Measurements from ENCODE around the gene MIF4GD.
"Not testable (repeated sequence)": the region's sequence is repeated elsewhere in the genome, so short reads cannot be mapped to it uniquely, and the experiment has no call there.

Gene MIF4GD

DNA sequence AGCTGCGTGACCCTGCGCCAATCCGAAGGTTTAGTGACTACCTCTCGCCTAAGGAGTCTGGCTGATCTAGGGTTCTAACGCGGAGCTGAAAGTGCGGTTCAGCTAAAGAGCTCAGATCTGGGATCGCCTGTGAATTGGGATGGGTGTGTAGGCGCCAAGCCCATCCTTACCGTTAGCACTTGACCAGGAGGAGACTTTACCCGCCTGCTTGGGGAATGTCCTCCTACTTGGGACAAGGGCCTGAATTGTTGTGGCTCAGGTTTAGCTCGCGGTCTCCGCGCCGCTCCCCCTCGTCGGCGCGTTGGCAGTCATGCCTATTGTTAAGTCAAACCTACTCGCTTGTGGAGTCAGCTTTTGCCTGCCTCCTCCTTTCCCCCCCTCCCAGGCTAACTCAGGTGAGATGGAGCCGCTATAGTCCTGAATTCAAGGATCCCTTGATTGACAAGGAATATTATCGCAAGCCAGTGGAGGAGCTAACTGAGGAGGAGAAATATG, 8.9 kb downstream of the MIF4GD start:
- no peak for ATAC-seq (replicated peaks; ENCODE audit: extremely low read depth, poor library complexity, severe bottlenecking)
- H3K4me1 Mint-ChIP-seq: peaks cover 50% of the 10 kb centered on the region

DNA sequence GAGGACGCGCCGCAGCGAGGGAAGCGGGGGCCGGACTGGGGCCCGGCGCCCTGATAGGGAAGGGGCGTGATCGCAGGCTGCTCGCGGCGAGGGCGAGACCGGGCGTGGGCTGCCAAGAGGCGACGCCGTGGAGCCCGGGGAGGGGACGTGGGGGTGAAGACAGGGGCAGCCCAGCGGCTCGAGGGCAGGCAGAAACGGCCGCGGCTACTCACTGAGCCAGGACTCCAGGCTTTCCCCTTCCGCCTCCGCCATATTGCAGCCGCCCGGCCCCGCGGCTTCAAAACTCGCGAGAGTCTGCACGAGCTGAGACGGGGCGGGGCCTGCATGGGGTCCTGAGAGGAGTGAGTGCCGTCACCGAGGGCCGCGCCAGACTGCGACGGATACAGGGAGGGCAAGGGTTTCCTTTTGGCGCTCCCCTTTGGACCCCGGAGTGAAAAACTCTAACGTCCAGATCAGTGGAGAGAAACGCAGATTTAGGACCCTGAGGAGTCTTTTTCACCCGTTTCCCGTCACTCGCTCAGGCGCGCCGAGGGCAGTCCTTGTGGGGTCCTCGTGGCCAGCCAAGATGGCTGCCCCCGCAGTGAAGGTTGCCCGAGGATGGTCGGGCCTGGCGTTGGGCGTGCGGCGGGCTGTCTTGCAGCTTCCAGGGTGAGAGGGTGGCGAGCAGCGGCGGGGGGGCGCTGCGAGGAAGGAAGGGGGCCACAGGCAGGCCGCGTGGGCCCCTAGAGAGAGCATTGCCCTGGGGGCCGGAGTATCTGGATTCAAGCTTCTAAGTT, 9.5 kb downstream of the MIF4GD start, which contains the start of the genes GGA3 and MRPS7:
TSS of gene GGA3 (minus strand) at position 271 of the 776 bp plus-strand sequence. CDS start at position 252, 19 bp downstream.
TSS of gene MRPS7 (plus strand) at position 544 of the 776 bp plus-strand sequence. CDS start at position 566, 22 bp downstream.
- Mint-ChIP-seq H3K4me1 (peaks cover 56% of the 10 kb centered on the region), H3K27me3 (no peaks in the 10 kb centered on the region), H3K9me3 (no peaks in the 10 kb centered on the region), H3K36me3 (ENCODE audit: insufficient read depth) (peaks cover 25% of the 10 kb centered on the region), H3K4me3 (peak within 1 kb of the TSS; percentile 98), H3K27ac (ENCODE audit: low read depth) (peak within 1 kb of the TSS; percentile 100)
- peak; percentile 91 for ATAC-seq (replicated peaks; ENCODE audit: extremely low read depth, poor library complexity, severe bottlenecking)
- peak; percentile 94 to 96 for DNase-seq (ENCODE audit: low spot score in 2 of 2)

More for the DNA sequence above, 8.9 kb downstream of the MIF4GD start:
- Mint-ChIP-seq H3K27me3 (no peaks in the 10 kb centered on the region), H3K36me3 (ENCODE audit: insufficient read depth) (peaks cover 25% of the 10 kb centered on the region), H3K27ac (ENCODE audit: low read depth) (peak overlapping the region; percentile 100), H3K9me3 (no peaks in the 10 kb centered on the region), H3K4me3 (peak overlapping the region; percentile 98)
- DNase-seq (ENCODE audit: low spot score in 2 of 2): peak in 1 of 2 donors; percentile 30

DNA sequence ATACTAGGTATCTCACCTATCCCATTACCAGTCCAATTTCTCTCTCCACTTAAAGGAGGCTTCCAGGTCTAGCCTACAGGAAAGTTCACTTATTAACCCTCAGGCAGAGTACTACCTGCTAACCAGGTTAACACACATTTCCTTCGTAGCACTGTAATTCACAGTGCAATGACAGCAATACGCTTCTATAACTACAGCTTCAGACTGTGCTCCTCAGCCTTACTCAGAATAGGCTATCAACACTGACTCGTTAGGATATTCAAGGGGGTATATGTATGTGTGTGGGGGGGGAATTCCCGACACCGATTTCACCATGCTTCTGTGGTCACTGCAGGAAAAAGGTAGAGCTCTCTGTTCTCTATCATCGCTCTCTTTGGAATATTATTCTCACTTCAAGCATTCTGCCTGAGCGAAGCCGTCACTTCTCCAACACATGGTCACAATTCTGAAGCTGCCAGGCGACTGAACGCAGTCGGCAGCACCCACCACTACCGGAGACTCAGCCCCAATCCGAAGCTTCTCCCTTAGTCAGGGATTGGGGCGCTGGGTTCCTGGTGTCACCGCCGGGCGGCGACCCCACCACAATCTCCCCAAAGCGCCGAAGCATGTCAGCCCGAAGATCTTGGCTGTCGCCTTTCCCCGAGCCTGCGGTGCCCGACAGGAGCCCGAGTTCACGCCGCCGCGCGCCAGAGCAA, 10.2 kb downstream of the MIF4GD start:
- H3K9me3 Mint-ChIP-seq: no peaks in the 10 kb centered on the region
- peaks cover 24% of the 10 kb centered on the region for H3K36me3 Mint-ChIP-seq (ENCODE audit: insufficient read depth)
- peaks cover 63% of the 10 kb centered on the region for H3K4me1 Mint-ChIP-seq
- no peaks in the 10 kb centered on the region for H3K27me3 Mint-ChIP-seq
- DNase-seq (ENCODE audit: low spot score in 2 of 2) (no peak), ATAC-seq (replicated peaks; ENCODE audit: extremely low read depth, poor library complexity, severe bottlenecking) (peak; percentile 33)
- peak overlapping the region; percentile 100 for H3K27ac Mint-ChIP-seq (ENCODE audit: low read depth)
- H3K4me3 Mint-ChIP-seq: peak overlapping the region; percentile 98

DNA sequence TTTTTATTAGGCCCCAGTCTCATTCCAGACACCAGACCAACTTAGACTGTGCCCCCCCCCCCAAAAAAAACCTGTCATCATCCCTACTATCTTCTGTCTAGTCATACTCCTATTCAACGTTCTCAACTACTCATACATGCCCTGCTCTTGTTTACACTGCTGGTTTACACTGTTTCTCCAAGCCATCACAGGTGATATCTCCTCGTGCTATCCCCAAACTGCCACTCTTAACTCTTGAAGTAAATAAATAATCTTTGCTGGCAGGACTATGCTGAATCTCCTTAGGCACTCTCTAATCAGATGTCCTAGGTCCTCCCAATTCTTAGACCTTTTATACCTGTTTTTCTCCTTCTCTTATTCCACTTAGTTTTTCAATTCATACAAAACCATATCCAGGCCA, 13.8 kb downstream of the MIF4GD start:
- not testable (repeated sequence) for H3K9me3 Mint-ChIP-seq; H3K4me3 Mint-ChIP-seq; H3K36me3 Mint-ChIP-seq (ENCODE audit: insufficient read depth); ATAC-seq (replicated peaks; ENCODE audit: extremely low read depth, poor library complexity, severe bottlenecking); DNase-seq (ENCODE audit: low spot score in 2 of 2); H3K27me3 Mint-ChIP-seq
- Mint-ChIP-seq H3K4me1 (peaks cover 95% of the 10 kb centered on the region), H3K27ac (ENCODE audit: low read depth) (peak overlapping the region; percentile 27)

DNA sequence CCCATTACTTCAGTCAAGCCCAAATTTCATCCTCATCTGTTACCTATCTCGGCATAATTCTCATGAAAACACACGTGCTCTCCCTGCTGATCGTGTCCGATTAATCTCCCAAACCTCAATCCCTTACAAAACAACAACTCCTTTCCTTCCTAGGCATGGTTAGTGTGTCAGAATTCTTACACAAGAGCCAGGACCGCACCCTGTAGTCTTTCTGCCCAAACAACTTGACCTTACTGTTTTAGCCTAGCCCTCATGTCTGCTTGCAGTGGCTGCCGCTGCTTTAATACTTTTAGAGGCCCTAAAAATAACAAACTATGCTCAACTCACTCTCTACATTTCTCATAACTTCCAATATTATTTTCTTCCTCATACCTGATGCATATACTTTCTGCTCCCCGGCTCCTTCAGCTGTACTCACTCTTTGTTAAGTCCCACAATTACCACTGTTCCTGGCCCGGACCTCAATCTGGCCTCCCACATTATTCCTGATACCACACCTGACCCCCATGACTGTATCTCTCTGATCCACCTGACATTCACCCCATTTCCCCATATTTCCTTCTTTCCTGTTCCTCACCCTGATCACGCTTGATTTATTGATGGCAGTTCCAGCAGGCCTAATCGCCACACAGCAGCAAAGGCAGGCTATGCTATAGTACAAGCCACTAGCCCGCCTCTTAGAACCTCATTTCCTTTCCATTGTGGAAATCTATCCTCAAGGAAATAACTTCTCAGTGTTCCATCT, 14.9 kb downstream of the MIF4GD start:
- not testable (repeated sequence) for H3K27ac Mint-ChIP-seq (ENCODE audit: low read depth); DNase-seq (ENCODE audit: low spot score in 2 of 2); H3K36me3 Mint-ChIP-seq (ENCODE audit: insufficient read depth); H3K9me3 Mint-ChIP-seq; H3K4me3 Mint-ChIP-seq; ATAC-seq (replicated peaks; ENCODE audit: extremely low read depth, poor library complexity, severe bottlenecking); H3K27me3 Mint-ChIP-seq
- peaks cover 90% of the 10 kb centered on the region for H3K4me1 Mint-ChIP-seq

DNA sequence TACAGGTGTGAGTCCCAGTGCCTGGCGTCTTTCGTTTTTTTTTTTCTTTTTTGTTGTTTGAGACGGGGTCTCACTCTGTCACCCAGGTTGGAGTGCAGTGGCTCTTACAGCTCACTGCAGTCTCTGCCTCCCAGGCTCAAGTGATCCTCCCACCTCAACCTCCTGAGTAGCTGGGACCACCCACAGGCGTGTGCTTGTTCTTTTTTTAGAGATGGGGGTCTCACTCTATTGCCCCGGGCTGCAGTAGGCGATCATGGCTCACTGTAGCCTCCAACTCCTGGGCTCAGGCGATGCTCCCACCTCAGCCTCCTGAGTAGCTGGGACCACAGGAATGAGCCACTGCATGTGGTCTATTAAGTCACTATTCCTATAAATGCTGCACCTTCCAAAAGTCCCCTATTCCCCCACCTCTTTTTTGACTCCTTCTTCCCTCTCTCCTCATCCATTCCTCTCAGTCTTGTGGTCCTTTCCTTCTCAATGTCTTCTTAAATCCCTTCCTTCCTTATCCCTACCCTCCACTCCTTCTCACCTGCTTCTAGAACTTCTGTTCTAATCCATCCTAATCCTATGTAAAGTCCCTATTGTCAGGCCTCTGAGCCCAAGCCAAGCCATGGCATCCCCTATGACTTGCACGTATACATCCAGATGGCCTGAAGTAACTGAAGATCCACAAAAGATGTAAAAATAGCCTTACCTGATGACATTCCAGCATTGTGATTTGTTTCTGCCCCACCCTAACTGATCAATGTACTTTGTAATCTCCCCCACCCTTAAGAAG, 18.8 kb downstream of the MIF4GD start:
- Mint-ChIP-seq H3K36me3 (ENCODE audit: insufficient read depth) (peaks cover 6% of the 10 kb centered on the region), H3K4me1 (peaks cover 68% of the 10 kb centered on the region), H3K27me3 (no peaks in the 10 kb centered on the region), H3K9me3 (no peaks in the 10 kb centered on the region), H3K4me3 (peak overlapping the region; percentile 61), H3K27ac (ENCODE audit: low read depth) (peak overlapping the region; percentile 79)
- ATAC-seq (replicated peaks; ENCODE audit: extremely low read depth, poor library complexity, severe bottlenecking) (no peak), DNase-seq (ENCODE audit: low spot score in 2 of 2) (no peak)

DNA sequence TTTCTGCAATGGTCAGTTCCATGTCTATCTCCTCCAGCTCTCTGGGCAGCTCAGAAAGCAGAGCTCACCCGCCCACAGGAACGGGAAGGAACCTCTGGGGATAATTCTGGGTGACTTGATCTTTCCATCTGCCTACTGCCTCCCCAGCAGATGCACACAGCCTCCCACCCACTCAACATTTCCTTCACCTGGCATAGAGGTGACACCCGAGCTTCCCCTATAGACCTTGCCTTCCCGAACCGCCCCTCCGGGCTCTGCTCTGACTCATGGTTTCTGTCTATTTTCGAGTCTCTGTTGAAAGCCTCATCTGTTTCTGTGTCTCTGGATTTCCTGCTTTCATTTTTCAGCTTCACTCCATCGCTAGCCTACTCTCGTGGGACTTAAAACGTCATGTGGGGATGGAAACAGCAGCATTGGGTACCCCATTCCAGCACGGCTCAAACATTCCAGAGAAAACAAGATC, 21.0 kb downstream of the MIF4GD start:
- peaks cover 46% of the 10 kb centered on the region for H3K4me1 Mint-ChIP-seq
- peak; percentile 93 for ATAC-seq (replicated peaks; ENCODE audit: extremely low read depth, poor library complexity, severe bottlenecking)
- no peak for DNase-seq (ENCODE audit: low spot score in 2 of 2)
- H3K27ac Mint-ChIP-seq (ENCODE audit: low read depth): peak overlapping the region; percentile 88
- H3K27me3 Mint-ChIP-seq: no peaks in the 10 kb centered on the region
- H3K9me3 Mint-ChIP-seq: no peaks in the 10 kb centered on the region
- peaks cover 19% of the 10 kb centered on the region for H3K36me3 Mint-ChIP-seq (ENCODE audit: insufficient read depth)
- peak overlapping the region; percentile 70 for H3K4me3 Mint-ChIP-seq

DNA sequence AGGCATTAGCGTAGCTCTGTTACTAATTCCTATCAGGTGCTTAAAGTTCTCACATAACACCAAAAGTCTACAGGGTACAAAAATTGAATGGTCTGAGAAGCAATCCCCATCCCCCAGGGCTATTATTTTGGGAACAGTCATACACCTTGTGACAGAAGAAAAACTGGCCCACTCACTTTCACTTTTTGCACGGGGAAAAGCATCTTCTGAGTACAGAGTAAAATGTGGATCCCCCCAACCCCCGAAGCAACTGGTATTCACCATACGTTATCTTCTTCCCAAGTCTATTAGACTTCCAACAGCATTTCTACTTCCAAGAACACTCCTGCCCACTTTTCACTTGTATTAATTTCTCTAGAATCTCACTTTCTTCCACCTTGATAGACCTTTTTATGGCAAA, 21.5 kb downstream of the MIF4GD start:
- ATAC-seq (replicated peaks; ENCODE audit: extremely low read depth, poor library complexity, severe bottlenecking) (no peak), DNase-seq (ENCODE audit: low spot score in 2 of 2) (no peak)
- Mint-ChIP-seq H3K4me3 (peak overlapping the region; percentile 70), H3K9me3 (no peaks in the 10 kb centered on the region), H3K27me3 (no peaks in the 10 kb centered on the region), H3K4me1 (peaks cover 42% of the 10 kb centered on the region), H3K27ac (ENCODE audit: low read depth) (peak overlapping the region; percentile 88), H3K36me3 (ENCODE audit: insufficient read depth) (peaks cover 23% of the 10 kb centered on the region)

DNA sequence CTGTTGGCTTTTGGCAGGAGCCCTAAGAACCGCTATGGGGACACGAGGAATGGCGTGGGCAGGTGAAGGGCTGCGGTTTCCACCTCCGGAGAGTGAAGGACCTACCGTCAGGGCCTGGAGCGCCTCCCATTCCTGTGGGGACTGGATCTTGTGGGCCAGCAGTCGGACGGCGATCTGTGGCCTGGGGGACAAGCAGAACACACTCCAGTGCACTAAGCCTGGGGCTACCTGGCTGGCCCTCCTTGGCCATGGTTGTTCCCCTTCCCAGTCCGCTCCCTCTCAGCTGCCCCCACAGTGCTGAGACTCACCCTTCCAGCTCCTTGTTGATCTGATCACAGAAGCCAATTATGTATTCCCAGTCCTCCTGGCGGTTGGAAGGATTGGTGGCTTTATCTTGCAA, 24.6 kb downstream of the MIF4GD start:
- Mint-ChIP-seq H3K9me3 (no peaks in the 10 kb centered on the region), H3K4me3 (no peak overlapping the region), H3K27me3 (no peaks in the 10 kb centered on the region), H3K4me1 (peaks cover 39% of the 10 kb centered on the region), H3K27ac (ENCODE audit: low read depth) (peak overlapping the region; percentile 44), H3K36me3 (ENCODE audit: insufficient read depth) (peaks cover 48% of the 10 kb centered on the region)
- no peak for DNase-seq (ENCODE audit: low spot score in 2 of 2)
- no peak for ATAC-seq (replicated peaks; ENCODE audit: extremely low read depth, poor library complexity, severe bottlenecking)

DNA sequence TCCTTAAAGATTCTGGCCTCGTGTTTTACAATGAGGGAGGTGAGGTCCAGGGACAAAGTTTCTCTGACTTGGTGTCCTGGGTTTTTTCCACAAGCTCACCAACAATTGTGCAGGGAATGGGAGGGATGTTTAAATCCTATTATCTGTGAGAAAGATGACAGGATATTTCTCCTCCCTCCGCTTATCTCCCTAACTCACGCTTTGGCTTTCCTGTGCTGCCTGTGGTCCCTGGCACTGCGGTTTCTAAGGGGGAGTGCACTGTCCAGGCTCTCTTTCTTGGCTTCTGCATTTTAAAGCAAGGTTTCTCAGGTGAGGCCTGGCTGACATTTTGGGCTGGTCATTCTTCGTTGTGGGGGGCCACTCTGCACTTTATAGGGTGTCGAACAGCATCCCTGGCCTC, 26.0 kb downstream of the MIF4GD start:
- no peak for ATAC-seq (replicated peaks; ENCODE audit: extremely low read depth, poor library complexity, severe bottlenecking)
- Mint-ChIP-seq H3K4me3 (no peak overlapping the region), H3K9me3 (no peaks in the 10 kb centered on the region), H3K27me3 (no peaks in the 10 kb centered on the region), H3K36me3 (ENCODE audit: insufficient read depth) (peaks cover 47% of the 10 kb centered on the region), H3K27ac (ENCODE audit: low read depth) (no peak overlapping the region), H3K4me1 (peaks cover 39% of the 10 kb centered on the region)
- no peak for DNase-seq (ENCODE audit: low spot score in 2 of 2)

DNA sequence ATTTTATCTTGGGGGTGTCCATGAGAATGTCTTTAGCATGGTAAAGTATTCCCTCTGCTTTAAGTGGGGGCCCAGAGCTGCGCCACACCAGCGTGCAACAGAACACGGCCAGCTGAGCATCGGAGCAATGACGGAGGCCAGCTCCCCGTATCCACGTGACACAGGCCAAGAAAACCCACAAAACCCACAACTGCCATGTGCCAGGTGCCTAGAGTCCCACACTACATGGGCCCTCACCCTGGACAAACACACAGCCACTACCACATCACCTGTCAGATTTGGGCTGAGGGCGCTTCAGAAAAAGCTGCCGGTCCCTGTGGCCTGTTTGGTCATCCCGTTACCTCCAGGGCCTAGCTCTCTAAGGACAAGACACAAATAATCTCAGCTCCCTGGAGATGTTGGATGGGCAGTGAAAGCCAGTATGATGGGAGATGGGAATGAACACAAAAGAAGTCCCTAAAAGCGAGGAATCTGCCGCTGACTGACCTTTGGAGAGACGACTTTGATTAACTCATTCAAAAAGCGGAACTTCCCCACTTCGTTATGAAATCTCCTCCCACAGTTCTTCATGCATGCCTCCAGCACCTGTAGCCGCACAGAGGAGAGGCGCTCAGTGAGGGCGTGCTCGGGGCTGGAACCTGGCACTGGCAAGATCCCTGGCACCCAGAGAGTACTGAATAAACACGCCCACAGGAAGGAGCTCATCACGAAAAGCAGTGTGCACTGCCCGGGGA, 26.7 kb downstream of the MIF4GD start:
- no peak overlapping the region for H3K27ac Mint-ChIP-seq (ENCODE audit: low read depth)
- H3K4me3 Mint-ChIP-seq: no peak overlapping the region
- no peaks in the 10 kb centered on the region for H3K9me3 Mint-ChIP-seq
- peaks cover 47% of the 10 kb centered on the region for H3K36me3 Mint-ChIP-seq (ENCODE audit: insufficient read depth)
- ATAC-seq (replicated peaks; ENCODE audit: extremely low read depth, poor library complexity, severe bottlenecking) (no peak), DNase-seq (ENCODE audit: low spot score in 2 of 2) (no peak)
- H3K27me3 Mint-ChIP-seq: no peaks in the 10 kb centered on the region
- peaks cover 32% of the 10 kb centered on the region for H3K4me1 Mint-ChIP-seq
